Kidney (tissue), 14 donors: ENCODE results near the gene HEXD. TPM values are rescaled to one million over a fixed set of nuclear protein-coding genes. Genes with fewer than 3 reads are reported as not detected.

Source experiments
- DNase-seq, 5 donors: peaks; one replicate each; pipeline ENCODE4 v3.0.0-alpha.2; 2013 to 2020
- FAIRE-seq: peaks from 2 replicates; lab custom pipeline; 2012; peaks lifted over from hg19 to GRCh38; lab: Jason Lieb, UNC
- H3K27ac ChIP-seq, 2 donors: one replicate each; pipeline ENCODE4 v1.7.0; 2013; ENCODE audit warnings: low read depth in 2 of 2, low read length in 2 of 2, inconsistent platforms in 1 of 2
- H3K27me3 ChIP-seq: one replicate; pipeline ENCODE4 v1.7.1; 2013; ENCODE audit warnings: low read length, inconsistent platforms; ENCODE audit not compliant: control insufficient read depth, insufficient read depth
- H3K36me3 ChIP-seq, 3 donors: one replicate each; pipeline versions ENCODE4 v1.7.0 to v1.7.1; 2013; ENCODE audit warnings: low read length in 3 of 3, control low read depth in 1 of 3, inconsistent platforms in 1 of 3; ENCODE audit not compliant: insufficient read depth in 3 of 3, control insufficient read depth in 2 of 3
- H3K4me1 ChIP-seq, 3 donors: one replicate each; pipeline versions ENCODE4 v1.7.0 to v1.7.1; 2013; ENCODE audit warnings: low read length in 3 of 3, inconsistent platforms in 1 of 3, low read depth in 1 of 3; ENCODE audit not compliant: control insufficient read depth in 2 of 3, insufficient read depth in 2 of 3
- H3K4me3 ChIP-seq, 3 donors: one replicate each; pipeline versions ENCODE4 v1.7.0 to v1.8.1; 2013; ENCODE audit warnings: low read length in 3 of 3, control low read depth in 1 of 3, inconsistent platforms in 1 of 3
- H3K9ac ChIP-seq, 3 donors: one replicate each; pipeline versions ENCODE4 v1.7.0 to v1.7.1; 2013; ENCODE audit warnings: low read length in 3 of 3, control low read depth in 1 of 3, inconsistent platforms in 1 of 3
- H3K9me3 ChIP-seq, 3 donors: one replicate each; pipeline versions ENCODE4 v1.7.0 to v1.7.1; 2013; ENCODE audit warnings: low read length in 3 of 3, control low read depth in 1 of 3, inconsistent platforms in 1 of 3; ENCODE audit not compliant: control insufficient read depth in 2 of 3, insufficient read depth in 1 of 3
- CTCF ChIP-seq: IDR thresholded peaks from 3 replicates; pipeline ENCODE4 v1.5.1; 2012; ENCODE audit warnings: mild to moderate bottlenecking, moderate library complexity, borderline replicate concordance; ENCODE audit not compliant: insufficient read depth; ENCODE audit errors: extremely low read depth
- intact Hi-C: fragments of 100-400 bp; cut with DNase I; formaldehyde crosslinking; loops from one replicate; pipeline ENCODE4 v1.11.1; 2022
- polyA plus RNA-seq: library from polyadenylated mRNA; stranded (reverse); fragments of 350-450 nt; fragmentation: Illumina TruSeq; extraction: RNeasy Lipid Tissue Mini Kit (QIAGEN cat#74804); gene quantifications from one replicate; pipeline ENCODE4 v1.2.3, GENCODE V29; 2014; ENCODE audit warnings: low read depth, low replicate concordance; ENCODE audit not compliant: insufficient read depth
- total RNA-seq: library from RNA; stranded (reverse); fragmentation: NEBNext Ultra II Directional; extraction: Animal tissue kit (Norgen Biotek cat#: 25700); gene quantifications from one replicate; pipeline ENCODE4 v1.2.1, GENCODE V29; 2021
- donor health status: control.
- donor health status: control.
- donor health status: control.
- donor health status: control.
- donor health status: control.
- donor health status: DM: yes; HTN: yes; CAD: no.
- donor health status: Normal renal cell carcinoma (clear cell type).

HEXD gene
- total and polyA plus RNA-seq, 2 donors from 2014 or later, result 39.2 to 42.0 TPM

- H3K27me3 ChIP-seq, result no peaks in the 10 kb centered on the region
- FAIRE-seq (no peak), DNase-seq (no peak)
- TF ChIP-seq CTCF, result no peak
- no peak overlapping the region for H3K27ac ChIP-seq
- H3K9ac ChIP-seq, result no peak overlapping the region
- H3K4me1 ChIP-seq, result peaks cover 0 to 9% (median 0%) of the 10 kb centered on the region in 3 donors
- intact Hi-C loops, result no loop called here
- no peak overlapping the region for H3K4me3 ChIP-seq
- H3K36me3 ChIP-seq, result no peaks in the 10 kb centered on the region
- H3K9me3 ChIP-seq, result no peaks in the 10 kb centered on the region
These were observed 28.8 kb upstream of the HEXD start for GRCh38 chr17:82389379-82389778.

- Histone ChIP-seq H3K9me3 (no peaks in the 10 kb centered on the region), H3K4me3 (no peak overlapping the region), H3K36me3 (no peaks in the 10 kb centered on the region), H3K27me3 (no peaks in the 10 kb centered on the region), H3K9ac (no peak overlapping the region), H3K4me1 (peaks cover 0 to 2% (median 0%) of the 10 kb centered on the region in 3 donors), H3K27ac (no peak overlapping the region)
- DNase-seq (peak in 2 of 5 donors; percentile 8 to 67), FAIRE-seq (no peak)
- TF ChIP-seq CTCF, result no peak
- intact Hi-C loops, result no loop called here
These were observed 27.9 kb upstream of the HEXD start for GRCh38 chr17:82390015-82390859.

- no peaks in the 10 kb centered on the region for H3K9me3 ChIP-seq
- H3K4me3 ChIP-seq, result no peak overlapping the region
- H3K27me3 ChIP-seq, result no peaks in the 10 kb centered on the region
- no peak overlapping the region for H3K27ac ChIP-seq
- no peaks in the 10 kb centered on the region for H3K36me3 ChIP-seq
- H3K9ac ChIP-seq, result no peak overlapping the region
- intact Hi-C loops, result no loop called here
- DNase-seq (peak in 1 of 5 donors; percentile 48), FAIRE-seq (no peak)
- no peak for TF ChIP-seq CTCF
- H3K4me1 ChIP-seq, result no peaks in the 10 kb centered on the region
These were observed 27.2 kb upstream of the HEXD start for GRCh38 chr17:82390860-82391435.
